ENCODE measurements around the gene TUBGCP2.

The TUBGCP2 gene

DNA sequence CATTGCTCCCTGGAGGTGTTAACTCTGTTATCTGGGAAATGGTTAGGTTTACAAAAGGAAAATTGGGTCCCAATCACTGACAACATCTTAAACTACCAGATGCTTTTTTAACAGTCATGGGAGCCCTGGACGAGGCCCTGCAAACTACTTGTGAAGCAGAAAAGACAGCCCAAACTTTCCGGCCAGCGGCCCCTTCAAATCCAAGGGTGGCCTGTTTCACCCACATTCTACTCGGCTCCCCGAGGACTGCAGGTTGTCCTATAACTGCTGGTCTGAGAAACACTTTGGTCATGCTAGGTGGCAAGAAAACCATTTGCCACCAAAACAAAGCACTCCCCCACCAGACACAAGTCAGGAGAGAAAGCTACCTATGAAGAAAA lies 2.6 kb downstream of the TUBGCP2 start:
- DNase-seq (ENCODE audit: low spot score) = no peak

DNA sequence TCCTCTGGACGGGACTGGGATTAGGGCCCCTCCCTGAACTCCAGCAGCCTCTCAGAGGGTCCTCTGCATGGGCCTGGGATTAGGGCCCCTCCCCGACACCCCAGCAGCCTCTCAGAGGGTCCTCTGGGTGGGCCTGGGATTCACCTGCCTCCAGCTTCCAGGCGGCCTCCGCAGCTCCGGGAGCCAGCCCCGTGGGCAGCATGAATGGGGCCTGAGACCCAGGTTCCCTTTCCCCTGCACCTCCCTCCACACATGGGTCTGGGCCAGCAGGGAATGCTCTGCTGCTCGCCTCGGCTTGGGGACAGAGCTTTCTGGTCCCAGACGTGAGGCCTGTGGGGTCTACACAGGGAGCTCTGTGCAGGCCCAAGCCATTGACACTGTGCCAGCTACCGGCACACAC lies 5.5 kb downstream of the TUBGCP2 start:
- DNase-seq (ENCODE audit: low spot score) = no peak

DNA sequence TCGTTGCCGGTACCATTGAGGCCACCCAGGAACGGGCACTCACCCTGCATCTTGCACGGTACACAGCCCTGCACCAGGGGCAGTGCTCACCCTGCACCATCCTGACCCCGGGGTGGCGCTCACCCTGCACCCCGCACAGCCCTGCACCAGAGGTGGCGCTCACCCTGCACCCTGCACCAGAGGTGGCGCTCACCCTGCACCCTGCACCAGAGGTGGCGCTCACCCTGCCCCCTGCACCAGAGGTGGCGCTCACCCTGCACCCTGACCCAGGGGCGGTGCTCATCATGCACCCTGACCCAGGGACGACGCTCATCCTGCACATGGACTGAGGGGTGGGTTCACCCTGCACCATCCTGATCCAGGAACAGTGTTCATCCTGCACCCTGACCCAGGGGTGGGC lies 6.4 kb downstream of the TUBGCP2 start:
- no peak for DNase-seq (ENCODE audit: low spot score)

DNA sequence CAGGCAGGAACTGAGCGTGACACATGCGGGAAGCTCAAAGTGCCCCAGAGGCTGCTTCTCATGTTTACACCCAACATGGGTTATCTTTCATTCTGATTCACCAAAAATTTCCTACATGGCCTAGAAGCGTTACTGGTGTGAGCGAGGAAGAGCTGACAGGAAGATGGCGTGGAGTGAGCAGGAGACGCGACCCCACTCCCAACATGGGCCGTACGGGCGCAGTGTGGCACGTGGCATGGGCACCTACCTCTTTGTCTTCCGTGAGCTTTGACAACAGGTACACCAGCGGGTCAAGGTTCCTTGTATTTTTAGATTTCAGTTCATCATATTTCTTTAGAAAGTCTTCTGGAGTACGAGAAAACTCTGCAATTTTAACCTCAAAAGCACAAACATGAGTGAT lies 8.9 kb downstream of the TUBGCP2 start:
- no peak for DNase-seq (ENCODE audit: low spot score)

DNA sequence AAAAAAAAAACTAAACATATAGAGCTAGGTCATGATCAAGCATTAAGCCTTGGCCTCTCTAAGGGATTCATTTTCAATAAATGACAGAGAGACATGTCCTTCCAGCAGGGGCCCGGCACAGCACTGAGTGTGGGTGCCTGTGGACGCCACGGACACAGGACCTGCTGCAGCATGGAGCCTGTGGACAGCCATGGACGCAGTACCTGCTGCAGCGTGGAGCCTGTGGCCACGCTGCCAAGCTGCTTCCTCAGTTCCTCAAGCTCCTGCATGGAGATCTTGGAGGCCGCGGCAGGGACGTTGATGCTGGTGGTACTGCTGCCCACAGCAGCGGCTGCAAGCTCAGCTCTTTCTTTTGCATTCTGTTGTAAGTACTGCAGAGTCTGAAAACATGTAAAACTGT lies 9.4 kb downstream of the TUBGCP2 start:
- no peak for DNase-seq (ENCODE audit: low spot score)

DNA sequence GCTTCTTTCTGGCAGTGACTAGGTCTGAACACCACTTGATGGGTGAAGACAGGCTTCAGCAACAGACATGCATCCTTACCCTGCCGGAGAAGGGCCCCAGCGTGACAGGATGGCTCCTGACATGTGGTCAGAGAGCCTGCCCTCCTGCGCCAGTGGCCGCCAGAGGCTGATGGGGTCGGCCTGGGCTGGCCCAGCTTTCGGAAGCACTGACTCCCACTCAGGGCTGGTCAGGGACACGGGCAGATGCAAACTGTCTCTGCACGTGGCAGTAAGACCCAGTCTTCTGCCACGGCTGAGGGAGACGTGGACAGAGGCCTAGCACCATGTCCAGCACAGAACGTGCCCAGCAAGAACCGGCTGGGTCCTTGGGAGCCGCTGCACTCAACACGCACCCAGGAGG lies 10.2 kb downstream of the TUBGCP2 start:
- DNase-seq (ENCODE audit: low spot score) = no peak

DNA sequence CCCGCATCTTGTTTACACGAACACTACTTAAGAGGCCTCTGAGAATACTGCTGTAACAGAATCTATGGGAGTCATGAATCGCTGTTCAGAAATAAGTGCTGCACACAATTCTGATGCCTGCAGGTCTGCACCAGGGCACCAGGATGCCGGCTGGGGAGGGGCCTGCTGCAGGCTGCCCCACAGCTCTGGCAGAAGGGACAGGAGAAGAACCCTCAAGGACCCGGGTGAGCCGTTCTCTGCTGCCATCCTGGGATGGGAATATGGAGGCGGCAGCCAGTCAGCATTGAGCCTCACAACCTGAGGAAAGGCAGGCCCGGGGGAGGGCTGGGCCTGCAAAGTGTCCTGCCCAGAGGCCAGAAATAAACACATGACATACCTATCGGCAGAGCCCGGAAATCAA lies 11.2 kb downstream of the TUBGCP2 start:
- DNase-seq (ENCODE audit: low spot score) = no peak

DNA sequence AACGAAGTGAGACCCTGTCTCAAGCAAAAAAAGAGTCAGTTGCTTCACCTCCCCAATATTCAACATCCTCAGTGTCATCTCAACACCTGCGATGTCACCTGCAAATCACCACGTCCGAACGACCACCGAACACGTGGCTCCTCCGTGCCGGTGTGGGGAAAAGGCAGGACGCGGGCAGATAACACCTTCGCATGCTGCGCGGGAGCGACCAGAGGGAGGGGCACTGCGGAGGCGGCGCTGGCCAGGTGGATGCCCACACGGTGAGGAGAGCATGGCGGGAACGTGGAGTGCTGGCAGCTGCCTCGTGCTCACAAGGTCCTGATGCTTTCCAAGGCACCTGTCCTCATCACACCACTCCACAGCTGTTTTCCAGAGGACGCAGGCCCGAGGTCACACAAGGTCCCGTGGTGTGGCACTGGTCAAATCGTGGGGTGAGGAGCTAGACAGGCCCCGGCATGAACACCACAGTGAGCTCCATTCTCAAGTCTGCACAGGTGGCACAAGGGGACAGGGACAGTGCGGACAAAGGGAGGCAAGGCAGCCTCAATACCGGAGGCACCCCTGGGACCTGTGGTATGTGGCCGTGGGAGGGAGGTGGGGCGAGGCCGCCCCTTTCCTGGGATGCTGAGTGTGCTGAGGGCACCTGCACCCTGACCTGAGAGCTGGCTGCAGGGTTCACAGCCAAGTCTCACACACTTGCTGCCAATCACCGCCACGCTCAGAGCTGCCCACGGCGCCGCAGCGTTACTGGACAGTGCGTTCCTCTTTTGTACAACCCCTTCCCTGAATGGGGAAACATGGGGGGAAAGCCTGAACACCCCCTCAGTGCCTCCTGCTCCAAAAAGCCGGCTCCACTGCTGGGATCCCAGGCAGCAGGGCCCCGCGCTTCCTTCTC lies 13.0 kb downstream of the TUBGCP2 start:
- DNase-seq (ENCODE audit: low spot score) = no peak

DNA sequence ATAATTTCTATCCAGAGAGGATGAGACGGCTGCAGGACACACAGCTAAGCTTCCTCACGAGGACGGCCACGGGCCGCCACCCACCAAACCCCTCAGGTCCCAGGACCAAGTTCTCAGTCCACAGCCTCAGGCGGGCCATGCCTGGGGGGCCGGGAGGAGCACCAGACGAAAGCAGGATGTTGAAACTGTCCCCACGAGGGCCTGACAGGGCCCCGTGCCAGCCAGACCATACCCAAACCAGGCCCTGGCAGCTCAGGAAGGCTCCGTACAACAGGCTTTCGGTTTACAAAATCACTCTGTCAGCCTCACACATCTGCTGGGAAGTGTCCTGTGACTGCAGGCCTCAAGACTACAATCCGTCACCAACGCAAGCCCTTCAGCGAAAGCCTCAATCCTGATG lies 14.5 kb downstream of the TUBGCP2 start:
- no peak for DNase-seq (ENCODE audit: low spot score)

DNA sequence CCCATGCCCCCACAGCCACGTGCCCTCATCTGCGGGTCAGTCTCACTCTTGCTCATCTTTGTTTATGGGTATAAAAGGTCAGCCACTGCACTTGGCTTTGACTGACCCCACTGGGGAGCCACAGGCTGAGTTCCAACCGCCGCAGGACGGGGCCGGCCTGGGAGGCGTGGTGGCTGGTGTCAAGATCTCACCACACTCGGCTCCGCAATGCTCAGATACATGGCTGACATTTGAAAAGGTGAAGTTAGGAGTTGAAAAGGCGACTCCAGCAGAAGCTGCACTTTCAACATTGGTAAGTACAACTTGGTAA lies 14.9 kb downstream of the TUBGCP2 start:
- DNase-seq (ENCODE audit: low spot score) = no peak

DNA sequence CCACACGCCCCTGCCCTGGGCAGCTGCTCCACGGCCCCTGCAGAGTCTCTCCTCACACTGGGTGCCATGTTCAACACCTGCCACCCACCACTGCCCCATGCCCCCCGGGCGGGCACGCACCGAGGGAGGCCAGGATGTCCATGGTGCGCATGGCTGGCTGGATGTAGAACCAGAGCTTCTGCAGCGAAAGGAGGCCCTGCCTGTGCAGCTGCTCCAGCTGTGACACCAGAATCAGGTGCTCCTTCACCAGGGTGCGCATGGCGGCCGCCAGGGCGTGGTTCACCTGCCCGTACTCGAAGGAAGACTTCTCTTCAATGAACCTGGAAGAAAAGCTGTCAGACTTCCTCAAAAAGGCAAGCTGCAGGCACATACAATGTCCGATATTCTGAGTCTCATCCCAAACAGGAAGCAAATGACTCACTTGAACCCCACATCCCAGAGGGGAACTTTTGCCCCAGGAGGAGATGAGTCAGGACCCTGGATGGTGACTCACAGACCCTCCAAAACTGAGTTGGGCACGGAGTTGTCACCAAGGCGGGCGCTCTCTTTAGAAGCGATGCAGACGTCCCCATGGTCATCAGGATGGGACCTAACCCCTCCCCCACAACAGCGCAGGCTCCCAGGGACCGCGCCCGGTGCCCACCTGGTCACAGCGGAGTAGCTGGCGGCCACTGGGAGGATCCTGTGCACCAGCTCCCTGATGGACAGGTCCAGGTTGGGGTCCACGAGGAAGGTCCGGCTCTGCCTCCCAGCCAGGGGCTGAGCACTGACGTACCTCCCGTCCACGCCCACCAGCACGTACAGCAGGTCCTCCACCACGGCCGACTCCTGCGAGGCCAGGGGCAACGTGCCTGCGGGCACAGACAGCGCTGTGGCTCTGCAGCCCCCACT lies 15.5 kb downstream of the TUBGCP2 start:
- no peak for DNase-seq (ENCODE audit: low spot score)

DNA sequence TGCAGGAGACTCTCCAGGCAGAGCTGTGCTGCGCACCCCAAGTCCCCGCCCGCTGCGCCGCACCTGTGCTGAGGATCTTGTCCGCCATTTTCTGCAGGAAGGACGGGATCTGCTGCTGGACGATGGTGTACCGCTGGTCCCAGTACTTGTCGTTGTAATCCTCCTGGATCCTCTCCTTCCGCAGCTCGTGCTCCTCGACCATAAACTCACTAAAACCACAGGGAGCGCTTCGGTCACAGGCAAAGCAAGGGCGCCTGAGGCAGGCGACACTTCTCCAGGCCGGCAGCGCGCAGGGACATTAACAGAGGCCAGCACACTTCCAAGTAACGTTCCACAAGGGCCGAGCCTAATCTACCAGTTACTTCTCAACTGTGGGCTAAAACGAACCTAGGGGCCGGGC lies 18.9 kb downstream of the TUBGCP2 start:
- DNase-seq (ENCODE audit: low spot score) = no peak

DNA sequence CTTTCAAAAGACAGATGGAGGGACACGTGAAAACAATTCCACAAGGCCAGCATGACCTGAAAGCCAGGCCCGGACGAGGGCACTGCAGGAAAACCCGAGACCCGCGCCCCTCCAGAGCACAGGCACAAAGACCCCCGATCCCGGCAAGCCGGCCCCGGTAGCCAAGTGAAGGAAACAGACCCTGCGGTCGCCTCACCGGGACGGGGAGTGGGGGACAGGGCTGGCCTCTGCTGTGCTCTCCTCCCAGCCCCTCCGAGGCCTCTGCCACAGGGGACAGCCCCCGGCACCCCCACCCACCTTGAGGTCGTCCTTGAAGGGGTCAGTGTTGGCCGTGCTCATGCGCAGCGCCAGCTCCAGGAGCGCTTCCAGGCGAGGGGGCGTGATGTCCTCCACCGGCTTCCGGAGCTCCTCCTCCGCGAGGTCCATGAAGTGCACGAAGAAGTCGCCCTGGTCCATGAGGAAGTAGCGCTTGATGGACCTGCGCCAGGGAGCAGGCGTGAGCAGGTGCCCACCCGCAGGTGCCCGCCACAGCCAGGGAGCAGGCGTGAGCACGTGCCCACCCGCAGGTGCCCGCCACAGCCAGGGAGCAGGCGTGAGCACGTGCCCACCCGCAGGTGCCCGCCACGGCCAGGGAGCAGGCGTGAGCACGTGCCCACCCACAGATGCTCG lies 20.7 kb downstream of the TUBGCP2 start:
- no peak for DNase-seq (ENCODE audit: low spot score)

DNA sequence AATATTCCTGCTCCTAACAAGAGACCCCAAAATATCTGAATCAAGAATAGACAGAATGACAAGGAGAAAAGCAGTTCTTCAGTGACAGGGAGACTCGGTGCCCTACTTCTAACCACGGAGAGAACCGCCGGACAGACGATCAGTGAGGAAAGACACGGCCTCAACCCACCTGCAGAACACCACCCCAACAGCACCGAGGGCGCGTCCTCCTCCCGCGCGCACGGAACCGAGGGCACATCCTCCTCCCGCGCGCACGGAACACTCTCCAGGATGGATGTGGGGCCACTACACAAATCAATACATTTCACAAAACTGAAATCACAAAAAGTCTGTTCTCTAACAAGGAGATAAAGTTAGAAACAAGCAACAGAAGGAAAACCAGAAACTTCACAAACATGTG lies 22.3 kb downstream of the TUBGCP2 start:
- DNase-seq (ENCODE audit: low spot score) = no peak

DNA sequence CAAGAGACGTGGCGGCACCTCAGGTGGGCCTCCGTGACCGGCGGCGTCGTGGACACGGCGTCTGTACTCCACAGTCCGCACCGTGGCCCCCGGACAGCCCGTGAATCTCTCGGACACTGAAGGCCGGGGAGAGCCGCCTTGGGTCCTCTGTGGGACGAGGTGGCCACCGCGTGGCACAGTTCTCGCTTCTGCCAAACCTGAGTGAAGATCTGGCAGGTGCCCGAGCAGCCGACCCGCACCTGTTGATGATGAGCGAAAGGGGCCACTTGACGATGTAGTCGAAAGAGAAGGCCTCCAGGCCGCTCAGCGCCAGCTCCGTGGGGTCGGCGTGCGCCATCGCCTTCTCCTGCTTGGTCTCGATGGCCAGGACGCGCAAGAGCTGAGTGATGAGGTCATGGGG lies 23.5 kb downstream of the TUBGCP2 start:
- no peak for DNase-seq (ENCODE audit: low spot score)

DNA sequence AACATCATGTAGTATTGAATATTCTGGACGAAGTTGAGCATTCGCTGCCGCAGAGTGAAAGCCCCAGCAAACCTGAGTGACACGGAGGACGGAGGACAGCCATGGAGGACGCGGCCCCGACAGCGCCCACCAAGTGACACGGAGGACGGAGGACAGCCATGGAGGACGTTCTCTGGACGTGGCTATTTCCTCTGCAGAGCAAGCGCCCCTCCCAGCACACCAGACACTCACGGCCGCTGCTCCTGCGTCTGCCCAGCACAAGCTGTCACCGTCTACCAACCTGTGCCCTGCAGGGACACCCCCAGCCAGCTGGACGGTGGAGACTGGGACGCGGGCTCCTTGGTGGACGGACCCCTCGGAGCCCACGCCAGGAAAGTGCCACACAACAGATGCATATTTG lies 24.7 kb downstream of the TUBGCP2 start:
- no peak for DNase-seq (ENCODE audit: low spot score)

DNA sequence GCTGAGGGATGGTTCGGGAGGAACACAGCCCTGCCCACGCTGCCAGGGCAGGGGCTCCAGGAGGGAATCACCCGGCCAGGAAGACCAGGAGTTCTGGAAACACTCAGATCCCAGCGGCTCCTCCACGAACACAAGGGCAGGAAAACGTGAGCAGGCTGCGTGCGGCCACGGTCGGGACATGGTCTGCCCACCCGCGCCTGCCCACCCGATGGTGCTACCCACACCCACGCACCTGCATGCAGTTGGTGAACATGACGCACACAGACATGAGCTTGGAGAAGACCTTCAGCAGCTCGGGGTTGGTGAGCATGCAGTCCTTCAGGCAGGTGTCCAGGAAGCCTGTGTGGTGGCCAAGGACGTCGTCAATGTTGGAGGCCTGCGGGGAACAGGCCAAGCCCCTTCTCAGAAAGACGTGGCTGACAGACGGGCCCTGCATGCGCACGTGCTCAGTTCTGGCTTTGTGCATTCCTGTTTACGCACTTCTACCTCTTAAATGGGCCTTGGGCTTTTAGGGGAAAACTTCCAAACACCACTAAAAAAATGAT lies 25.8 kb downstream of the TUBGCP2 start:
- no peak for DNase-seq (ENCODE audit: low spot score)

DNA sequence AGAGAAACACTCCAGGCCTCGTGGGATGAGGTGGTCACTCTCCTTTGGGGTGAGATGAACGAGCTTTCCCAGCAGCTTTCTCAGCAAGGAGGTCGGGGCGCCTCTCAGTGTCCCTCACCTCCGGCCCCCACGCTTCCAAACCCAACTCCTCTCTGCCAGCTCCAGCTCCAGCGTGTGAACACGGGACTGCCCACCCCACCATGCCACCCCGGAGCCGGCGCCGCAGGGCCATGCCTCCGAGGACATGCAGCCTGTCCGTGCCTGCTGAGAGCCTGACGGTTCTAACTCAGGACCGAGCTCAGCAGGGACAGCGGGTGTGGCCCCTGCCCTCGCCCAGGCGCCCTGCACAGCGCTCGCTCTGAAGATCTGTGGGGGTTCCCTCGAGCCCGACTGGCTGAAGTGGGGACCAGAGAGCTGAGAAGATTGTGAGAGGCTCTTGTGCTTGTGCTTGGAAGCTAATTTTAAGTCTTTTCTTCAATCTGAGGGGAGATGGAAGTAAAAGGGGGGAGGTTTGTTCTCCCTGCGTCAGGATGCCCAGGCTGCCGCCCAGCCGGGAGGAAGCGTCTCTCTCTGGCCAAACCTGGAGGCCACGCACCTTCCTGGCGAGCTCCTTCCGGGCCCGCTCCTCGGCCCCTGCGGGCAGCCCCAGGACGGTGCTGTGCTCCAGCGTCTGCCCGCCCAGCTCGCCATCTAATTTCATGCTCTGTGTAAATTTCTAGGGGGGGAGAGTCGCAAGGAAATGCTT lies 26.9 kb downstream of the TUBGCP2 start:
- no peak for DNase-seq (ENCODE audit: low spot score)

DNA sequence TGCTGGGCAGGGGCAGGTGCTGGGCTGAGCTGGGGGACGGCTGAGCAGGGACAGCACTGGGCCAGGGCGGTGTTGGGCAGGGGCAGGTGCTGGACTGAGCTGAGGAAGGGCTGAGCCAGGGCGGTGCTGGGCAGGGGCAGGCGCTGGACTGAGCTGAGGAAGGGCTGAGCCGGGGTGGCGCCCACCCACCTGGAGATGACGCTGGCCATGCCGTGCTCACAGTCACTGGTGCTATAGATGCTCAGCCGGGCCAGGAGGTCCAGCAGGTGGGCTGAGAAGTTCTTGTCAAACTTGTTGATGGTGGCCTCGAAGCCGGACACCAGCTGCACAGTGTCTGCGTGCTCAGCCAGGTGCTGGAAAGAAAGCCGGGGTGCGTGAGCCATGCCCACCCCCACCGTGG lies 27.6 kb downstream of the TUBGCP2 start:
- DNase-seq (ENCODE audit: low spot score) = no peak

DNA sequence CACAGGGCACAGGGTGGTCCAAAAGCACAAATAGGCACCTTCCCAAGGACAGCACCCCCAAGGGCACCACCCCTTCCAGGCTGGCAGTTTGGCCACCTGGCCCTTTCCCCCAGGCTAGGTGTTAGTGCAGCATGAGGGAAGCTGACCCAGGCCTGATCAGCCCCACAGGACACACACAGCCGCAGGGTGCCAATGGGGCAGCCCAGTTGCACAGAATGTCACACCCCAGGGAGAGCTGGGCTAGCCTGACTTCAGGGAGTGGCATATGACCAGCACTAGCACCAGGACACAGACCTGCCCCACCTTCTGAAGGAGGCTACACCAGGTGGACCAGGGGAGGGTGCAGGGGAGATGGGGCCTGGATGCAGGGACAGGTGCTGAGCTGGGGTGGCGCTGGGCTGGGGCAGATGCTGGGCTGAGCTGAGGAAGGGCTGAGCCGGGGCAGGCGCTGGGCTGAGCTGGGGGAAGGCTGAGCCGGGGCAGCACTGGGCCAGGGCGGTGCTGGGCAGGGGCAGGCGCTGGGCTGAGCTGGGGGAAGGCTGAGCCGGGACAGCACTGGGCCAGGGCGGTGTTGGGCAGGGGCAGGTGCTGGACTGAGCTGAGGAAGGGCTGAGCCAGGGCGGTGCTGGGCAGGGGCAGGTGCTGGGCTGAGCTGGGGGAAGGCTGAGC lies 28.1 kb downstream of the TUBGCP2 start:
- no peak for DNase-seq (ENCODE audit: low spot score)
